SJCRH30 (cell line): ENCODE results near the gene NPIPA2. TPM values are rescaled to one million over a fixed set of nuclear protein-coding genes. Genes with fewer than 3 reads are reported as not detected.
"Not testable (repeated sequence)": the region's sequence is repeated elsewhere in the genome, so short reads cannot be mapped to it uniquely, and the experiment has no call there.

Experiments
- DNase-seq, 2 experiments: peaks; one replicate each; pipeline ENCODE4 v3.0.0-alpha.2; 2015 to 2020
- H3K27ac ChIP-seq: fragments of 250-450 bp; sonication (Bioruptor Pico); 2 replicates; pipeline ENCODE4 v1.5.1; 2020; ENCODE audit warnings: mild to moderate bottlenecking, moderate library complexity
- H3K27me3 ChIP-seq: fragments of 250-450 bp; sonication (Bioruptor Pico); 2 replicates; pipeline ENCODE4 v1.5.1; 2020; ENCODE audit warnings: mild to moderate bottlenecking, moderate library complexity
- H3K36me3 ChIP-seq: fragments of 250-450 bp; sonication (Bioruptor Pico); 2 replicates; pipeline ENCODE4 v1.5.1; 2020; ENCODE audit warnings: mild to moderate bottlenecking, moderate library complexity
- H3K4me1 ChIP-seq: fragments of 250-450 bp; sonication (Bioruptor Pico); 2 replicates; pipeline ENCODE4 v1.5.1; 2020; ENCODE audit warnings: mild to moderate bottlenecking, moderate library complexity
- H3K4me3 ChIP-seq: fragments of 250-450 bp; sonication (Bioruptor Pico); 2 replicates; pipeline ENCODE4 v1.5.1; 2020; ENCODE audit warnings: mild to moderate bottlenecking, moderate library complexity
- H3K9me3 ChIP-seq: fragments of 250-450 bp; sonication (Bioruptor Pico); replicated peaks from 2 replicates; pipeline ENCODE4 v1.5.1; 2020; ENCODE audit warnings: mild to moderate bottlenecking, moderate library complexity
- total RNA-seq: library from RNA; depleted of rRNA; stranded (reverse); fragments of >200 nt; shearing (Covaris generic); gene quantifications from 2 replicates; pipeline ENCODE4 v1.2.3, GENCODE V29; 2014; rRNA removed

Gene NPIPA2
- 0.71 TPM in 1 of 2 replicates, not detected in the other for total RNA-seq

- not testable (repeated sequence) for H3K4me3 ChIP-seq, H3K36me3 ChIP-seq, H3K27ac ChIP-seq, H3K27me3 ChIP-seq, H3K4me1 ChIP-seq, H3K9me3 ChIP-seq, DNase-seq
Measured at GRCh38 chr16:14742273-14743128, at the start of gene NPIPA2. Gene NPIPA2, plus strand, starts transcription at chr16:14742533. Its CDS starts 5,533 bp downstream, at chr16:14748066.

DNA sequence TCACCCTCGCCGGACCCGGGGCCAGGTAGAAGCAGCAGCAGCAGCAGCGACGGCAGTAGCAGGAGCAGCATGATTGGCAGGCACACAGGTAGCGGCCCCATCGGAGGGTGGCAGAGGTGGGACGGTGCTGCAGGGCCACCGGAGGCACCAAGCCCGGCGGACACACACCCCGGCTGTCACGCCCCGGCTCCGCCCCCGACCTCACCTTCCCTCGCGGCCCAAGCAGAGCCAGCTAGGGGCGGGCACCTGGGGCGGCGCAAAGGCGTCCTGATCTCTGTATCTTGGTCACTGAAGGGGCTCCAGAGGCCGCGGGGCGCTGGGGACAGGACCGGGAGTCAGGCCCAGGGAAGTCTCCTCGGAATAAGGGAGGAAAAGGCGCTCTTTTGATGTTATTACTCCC is 48.2 kb upstream of the NPIPA2 start, which contains the start of gene PLA2G10:
PLA2G10 (minus strand) TSS at position 180 of the 400 bp plus-strand sequence; CDS start at position 101, 79 bp downstream.
- H3K4me3 ChIP-seq, H3K36me3 ChIP-seq, H3K9me3 ChIP-seq, H3K27ac ChIP-seq, H3K27me3 ChIP-seq, H3K4me1 ChIP-seq, DNase-seq: not testable (repeated sequence)

GRCh38 chr16:14701859-14702258 is 40.5 kb upstream of the NPIPA2 start:
- not testable (repeated sequence) for H3K36me3 ChIP-seq, DNase-seq, H3K27ac ChIP-seq, H3K4me3 ChIP-seq, H3K9me3 ChIP-seq, H3K4me1 ChIP-seq, H3K27me3 ChIP-seq

- H3K9me3 ChIP-seq, H3K27me3 ChIP-seq, H3K4me1 ChIP-seq, H3K36me3 ChIP-seq, DNase-seq, H3K4me3 ChIP-seq, H3K27ac ChIP-seq: not testable (repeated sequence)
Measured at GRCh38 chr16:14702672-14703071, 39.7 kb upstream of the NPIPA2 start.

DNA sequence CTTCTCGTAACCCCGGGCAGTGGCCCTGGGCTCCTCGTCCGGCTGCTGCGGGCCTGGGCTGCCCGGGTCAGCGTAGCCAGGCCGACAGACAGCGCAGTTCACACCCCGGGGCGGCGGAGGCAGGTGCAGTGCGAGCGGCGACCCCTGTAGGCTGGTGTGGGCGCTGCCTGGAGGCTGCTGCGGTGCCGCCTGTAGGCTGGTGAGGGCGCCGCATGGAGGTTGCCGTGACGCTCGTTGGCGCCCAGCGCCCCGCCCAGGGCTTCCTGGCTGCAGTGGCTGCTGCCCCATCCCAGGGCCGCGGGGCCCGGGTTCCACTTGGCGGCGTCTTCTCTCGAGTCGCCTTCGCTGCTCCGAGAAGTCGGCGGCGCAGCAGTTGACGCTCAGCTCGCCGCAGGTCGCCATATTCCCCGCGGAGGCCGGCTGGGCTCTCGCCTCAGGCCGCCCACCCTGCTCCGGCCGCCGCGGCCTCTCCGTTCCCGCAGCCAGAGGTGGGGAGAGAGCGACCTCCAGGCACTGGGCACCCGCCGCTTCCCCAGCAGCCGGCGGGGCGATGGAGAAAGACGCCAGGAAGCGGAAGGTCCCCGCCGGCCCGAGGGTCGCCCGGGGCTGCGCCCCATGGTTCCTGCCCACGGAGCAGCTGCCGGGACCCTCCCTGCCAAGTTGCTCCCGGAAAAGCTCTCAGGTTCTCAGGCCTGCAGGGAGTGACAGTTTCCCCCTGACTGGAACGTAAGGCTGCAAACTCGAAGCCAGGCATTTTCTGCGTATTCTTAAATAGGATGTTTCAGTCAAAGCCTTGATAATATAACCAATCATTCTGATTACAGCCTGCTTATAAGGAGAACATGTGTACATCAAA is 38.9 kb upstream of the NPIPA2 start, which contains the start of gene NPIPA3:
NPIPA3 (plus strand) TSS at position 256 of the 856 bp plus-strand sequence. CDS start 5,533 bp downstream, outside the sequence.
- H3K36me3 ChIP-seq, H3K9me3 ChIP-seq, H3K27ac ChIP-seq, H3K4me1 ChIP-seq, DNase-seq, H3K4me3 ChIP-seq, H3K27me3 ChIP-seq: not testable (repeated sequence)

DNA sequence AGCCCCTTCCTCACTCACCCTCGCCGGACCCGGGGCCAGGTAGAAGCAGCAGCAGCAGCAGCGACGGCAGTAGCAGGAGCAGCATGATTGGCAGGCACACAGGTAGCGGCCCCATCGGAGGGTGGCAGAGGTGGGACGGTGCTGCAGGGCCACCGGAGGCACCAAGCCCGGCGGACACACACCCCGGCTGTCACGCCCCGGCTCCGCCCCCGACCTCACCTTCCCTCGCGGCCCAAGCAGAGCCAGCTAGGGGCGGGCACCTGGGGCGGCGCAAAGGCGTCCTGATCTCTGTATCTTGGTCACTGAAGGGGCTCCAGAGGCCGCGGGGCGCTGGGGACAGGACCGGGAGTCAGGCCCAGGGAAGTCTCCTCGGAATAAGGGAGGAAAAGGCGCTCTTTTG is 9.1 kb upstream of the NPIPA2 start:
- DNase-seq, H3K27ac ChIP-seq, H3K4me1 ChIP-seq: not testable (repeated sequence)

DNA sequence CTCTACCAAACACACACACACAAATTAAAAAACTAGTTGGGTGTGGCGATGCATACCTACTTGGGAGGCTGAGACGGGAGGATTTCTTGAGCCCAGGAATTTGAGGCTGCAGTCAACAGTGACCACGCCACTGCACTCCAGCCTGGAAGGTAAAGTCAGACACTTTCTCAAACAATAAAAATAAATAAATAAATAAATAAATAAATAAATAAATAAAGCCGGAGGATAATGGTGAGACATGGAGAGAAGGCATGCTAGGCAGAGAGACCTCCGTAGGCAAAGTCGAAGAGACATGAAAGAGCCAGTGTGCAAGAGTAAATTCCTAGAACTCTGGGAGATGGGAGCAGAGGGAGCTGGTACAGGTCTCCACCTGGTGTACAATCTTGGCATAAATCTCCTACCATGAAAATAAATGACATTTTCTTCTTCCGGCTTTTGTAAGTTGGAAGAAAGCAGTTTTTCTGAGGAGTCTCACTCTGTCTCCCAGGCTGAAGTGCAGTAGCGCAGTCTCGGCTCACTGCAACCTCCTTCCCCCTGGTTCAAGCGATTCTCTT is 1.4 kb upstream of the NPIPA2 start:
- not testable (repeated sequence) for H3K4me1 ChIP-seq, H3K27ac ChIP-seq, DNase-seq

More for the DNA sequence above, 9.1 kb upstream of the NPIPA2 start:
- not testable (repeated sequence) for H3K27me3 ChIP-seq, H3K4me3 ChIP-seq, H3K36me3 ChIP-seq, H3K9me3 ChIP-seq

GRCh38 chr16:14741794-14742193 is 539 bp upstream of the NPIPA2 start:
- H3K36me3 ChIP-seq, H3K9me3 ChIP-seq, DNase-seq, H3K27ac ChIP-seq, H3K27me3 ChIP-seq, H3K4me3 ChIP-seq, H3K4me1 ChIP-seq: not testable (repeated sequence)

More for the DNA sequence above, 1.4 kb upstream of the NPIPA2 start:
- not testable (repeated sequence) for H3K4me3 ChIP-seq, H3K27me3 ChIP-seq, H3K36me3 ChIP-seq, H3K9me3 ChIP-seq

DNA sequence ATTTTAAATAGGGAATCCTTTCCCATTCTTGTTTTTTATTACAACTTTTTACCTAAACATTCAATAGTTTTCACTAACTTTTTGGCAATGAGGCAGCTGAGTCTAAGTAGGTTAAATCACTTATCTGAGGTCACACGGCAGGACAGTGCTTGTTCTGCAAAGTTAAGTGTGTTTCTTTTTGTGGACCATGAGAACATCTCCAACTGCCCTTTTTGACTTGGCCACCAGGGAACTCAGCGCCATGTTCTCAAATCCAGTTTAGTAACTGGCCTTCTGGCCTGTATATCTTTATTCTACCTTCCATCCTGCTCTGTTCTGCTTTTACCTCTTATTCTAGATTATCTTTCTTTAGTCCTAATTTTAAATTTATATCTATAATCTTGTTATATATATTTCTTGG is 31.3 kb downstream of the NPIPA2 start:
- not testable (repeated sequence) for H3K36me3 ChIP-seq, H3K4me3 ChIP-seq, DNase-seq, H3K9me3 ChIP-seq, H3K27me3 ChIP-seq, H3K4me1 ChIP-seq, H3K27ac ChIP-seq

DNA sequence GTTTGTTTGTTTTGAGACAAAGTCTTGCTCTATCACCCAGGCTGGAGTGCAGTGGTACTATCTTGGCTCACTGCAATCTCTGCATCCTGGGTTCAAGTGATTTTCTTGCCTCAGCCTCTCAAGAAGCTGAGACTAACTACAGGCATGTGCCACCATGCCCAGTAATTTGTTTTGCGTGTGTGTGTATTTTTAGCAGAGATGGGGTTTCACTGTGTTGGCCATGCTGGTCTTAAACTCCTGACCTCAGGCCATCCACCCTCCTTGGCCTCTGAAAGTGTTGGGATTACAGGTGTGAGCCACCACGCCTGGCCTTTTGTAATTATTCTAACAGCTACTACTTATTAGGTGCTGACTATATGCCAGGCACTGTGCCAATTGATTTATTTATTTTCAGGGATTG is 33.3 kb downstream of the NPIPA2 start:
- H3K9me3 ChIP-seq, DNase-seq, H3K36me3 ChIP-seq, H3K27ac ChIP-seq, H3K27me3 ChIP-seq, H3K4me3 ChIP-seq, H3K4me1 ChIP-seq: not testable (repeated sequence)

DNA sequence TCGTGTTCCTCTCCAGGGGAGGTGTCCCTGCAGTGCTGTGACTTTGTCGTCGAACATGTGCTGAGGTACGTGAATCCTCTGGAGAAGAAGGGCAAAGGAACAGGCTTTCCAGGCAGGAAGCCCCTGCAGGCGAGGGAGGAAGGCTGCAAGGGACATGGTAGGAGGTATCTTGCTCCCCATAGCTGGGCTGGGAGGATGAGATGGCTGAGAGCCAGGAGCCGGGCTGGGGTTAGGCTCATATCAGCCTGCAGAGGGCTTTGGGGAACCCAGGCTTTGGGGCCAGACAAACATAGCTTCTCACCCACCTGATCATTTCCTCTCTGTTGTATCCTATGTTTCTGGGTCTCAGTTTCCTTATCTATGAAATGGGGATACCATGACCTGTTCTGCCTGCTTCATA is 34.4 kb downstream of the NPIPA2 start:
- H3K9me3 ChIP-seq, H3K27ac ChIP-seq, H3K4me3 ChIP-seq, DNase-seq, H3K4me1 ChIP-seq, H3K27me3 ChIP-seq, H3K36me3 ChIP-seq: not testable (repeated sequence)

- H3K9me3 ChIP-seq, H3K27me3 ChIP-seq, H3K36me3 ChIP-seq, DNase-seq, H3K4me1 ChIP-seq, H3K4me3 ChIP-seq, H3K27ac ChIP-seq: not testable (repeated sequence)
Measured at GRCh38 chr16:14779368-14779877, 37.1 kb downstream of the NPIPA2 start.

DNA sequence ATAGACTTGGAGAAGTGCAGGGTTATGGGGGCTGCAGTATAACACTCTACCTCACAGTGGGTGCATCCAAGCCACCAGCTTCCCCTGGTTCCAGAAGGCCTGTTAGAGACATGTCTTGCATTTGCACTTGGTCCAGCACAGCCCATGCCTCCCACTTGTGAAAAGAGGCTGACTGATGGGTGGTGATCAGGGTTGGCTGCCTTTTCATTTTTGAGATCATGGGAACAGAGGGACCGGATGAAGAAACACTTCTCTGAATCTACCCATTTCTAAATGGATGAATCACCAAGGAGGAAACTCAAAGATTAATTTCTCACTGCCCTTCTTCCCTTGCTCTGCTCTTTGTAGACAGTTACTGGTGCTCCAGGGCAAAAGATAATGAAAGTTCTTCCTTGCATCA is 43.8 kb downstream of the NPIPA2 start:
- H3K36me3 ChIP-seq, H3K27ac ChIP-seq, H3K9me3 ChIP-seq, H3K4me1 ChIP-seq, H3K27me3 ChIP-seq, H3K4me3 ChIP-seq, DNase-seq: not testable (repeated sequence)

DNA sequence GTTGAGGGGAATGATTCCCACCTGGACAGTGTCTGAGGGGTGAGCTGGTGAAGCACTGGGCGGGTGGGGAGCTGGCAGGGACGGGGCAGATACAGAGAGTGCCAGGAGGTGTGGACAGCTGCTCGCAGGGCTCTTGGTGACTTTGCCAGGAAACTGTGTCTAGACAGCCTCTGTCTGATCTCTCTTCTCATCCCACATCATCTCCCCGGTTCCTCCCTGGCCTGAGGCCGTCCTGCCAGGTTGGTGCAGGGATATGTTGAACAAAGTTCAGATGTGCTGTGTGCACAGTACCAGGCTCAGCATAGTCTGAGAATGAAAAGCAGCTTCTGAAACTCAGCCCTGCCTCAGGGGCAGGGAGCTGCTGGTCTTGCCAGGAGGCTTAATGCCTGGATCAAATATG is 47.2 kb downstream of the NPIPA2 start:
- H3K9me3 ChIP-seq, H3K36me3 ChIP-seq, H3K27ac ChIP-seq, DNase-seq, H3K4me3 ChIP-seq, H3K27me3 ChIP-seq, H3K4me1 ChIP-seq: not testable (repeated sequence)
